Liver (tissue), 9 donors: ENCODE results near the gene ZNF678. TPM values are rescaled to one million over a fixed set of nuclear protein-coding genes. Genes with fewer than 3 reads are reported as not detected.

Experiments used
- DNase-seq: peaks from one replicate; pipeline ENCODE4 v3.0.0-alpha.2; 2017; ENCODE audit warnings: low spot score
- H3K27ac ChIP-seq, 2 donors: one replicate each; pipeline ENCODE4 v1.7.0; 2013; ENCODE audit warnings: inconsistent platforms in 2 of 2, low read length in 2 of 2, control low read depth in 1 of 2, low read depth in 1 of 2, mild to moderate bottlenecking in 1 of 2
- H3K27me3 ChIP-seq, 4 donors: one replicate each; pipeline versions ENCODE4 v1.6.1 to v1.7.0; 2013; ENCODE audit warnings: low read length in 3 of 4, inconsistent platforms in 1 of 4, mild to moderate bottlenecking in 1 of 4, moderate library complexity in 1 of 4; ENCODE audit not compliant: control insufficient read depth in 4 of 4, insufficient read depth in 4 of 4
- H3K36me3 ChIP-seq, 4 donors: one replicate each; pipeline versions ENCODE4 v1.6.1 to v1.7.0; 2013; ENCODE audit warnings: low read length in 3 of 4, mild to moderate bottlenecking in 3 of 4, low read depth in 1 of 4, moderate library complexity in 1 of 4; ENCODE audit not compliant: control insufficient read depth in 4 of 4, insufficient read depth in 3 of 4
- H3K4me1 ChIP-seq, 4 donors: one replicate each; pipeline versions ENCODE4 v1.6.1 to v1.7.0; 2013; ENCODE audit warnings: low read length in 3 of 4, mild to moderate bottlenecking in 3 of 4, moderate library complexity in 1 of 4; ENCODE audit not compliant: control insufficient read depth in 4 of 4, insufficient read depth in 4 of 4
- H3K4me3 ChIP-seq, 3 donors: one replicate each; pipeline versions ENCODE4 v1.6.1 to v1.7.0; 2013; ENCODE audit warnings: low read length in 3 of 3, control low read depth in 1 of 3, low read depth in 1 of 3, mild to moderate bottlenecking in 1 of 3
- H3K9ac ChIP-seq, 2 donors: one replicate each; pipeline ENCODE4 v1.7.0; 2013; ENCODE audit warnings: low read length in 2 of 2, mild to moderate bottlenecking in 2 of 2, moderate library complexity in 2 of 2, control low read depth in 1 of 2, low read depth in 1 of 2
- H3K9me3 ChIP-seq, 4 donors: one replicate each; pipeline versions ENCODE4 v1.6.1 to v1.7.0; 2013; ENCODE audit warnings: low read length in 3 of 4; ENCODE audit not compliant: control insufficient read depth in 4 of 4
- ATF3 ChIP-seq: IDR thresholded peaks from 2 replicates; pipeline ENCODE4 v1.6.1; 2016; ENCODE audit warnings: antibody characterized with exemption
- CTCF ChIP-seq: fragments of 150-350 bp; IDR thresholded peaks from 2 replicates; pipeline ENCODE4 v1.5.1; 2017; ENCODE audit warnings: improper control_type of control experiment, low read depth, low read length; ENCODE audit not compliant: missing input control
- EGR1 ChIP-seq, 2 donors: IDR thresholded peaks; 2 replicates each; pipeline ENCODE4 v1.6.1; 2016 to 2018; ENCODE audit warnings: antibody characterized with exemption in 2 of 2, low read depth in 2 of 2
- FOXA1 ChIP-seq: IDR thresholded peaks from 2 replicates; pipeline ENCODE4 v1.6.1; 2016; ENCODE audit warnings: antibody characterized with exemption
- FOXA2 ChIP-seq: IDR thresholded peaks from 2 replicates; pipeline ENCODE4 v1.6.1; 2016; ENCODE audit warnings: antibody characterized with exemption
- GABPA ChIP-seq, 2 donors: IDR thresholded peaks in 1 of 2; conservative IDR thresholded peaks in 1 of 2; 2 replicates each; pipeline ENCODE4 v1.6.1; 2016; ENCODE audit warnings: antibody characterized with exemption in 2 of 2, mild to moderate bottlenecking in 1 of 2, moderate library complexity in 1 of 2
- HNF4A ChIP-seq, 2 donors: conservative IDR thresholded peaks; 2 replicates each; pipeline ENCODE4 v1.6.1; 2016; ENCODE audit warnings: antibody characterized with exemption in 2 of 2, mild to moderate bottlenecking in 2 of 2
- HNF4G ChIP-seq: IDR thresholded peaks from 2 replicates; pipeline ENCODE4 v1.6.1; 2016; ENCODE audit warnings: antibody characterized with exemption
- JUND ChIP-seq, 2 donors: IDR thresholded peaks; 2 replicates each; pipeline ENCODE4 v1.6.1; 2016; ENCODE audit warnings: antibody characterized with exemption in 2 of 2
- MAX ChIP-seq: IDR thresholded peaks from 2 replicates; pipeline ENCODE4 v1.6.1; 2016; ENCODE audit warnings: antibody characterized with exemption
- NR2F2 ChIP-seq: IDR thresholded peaks from 2 replicates; pipeline ENCODE4 v1.6.1; 2016; ENCODE audit warnings: antibody characterized with exemption
- RAD21 ChIP-seq, 2 donors: IDR thresholded peaks; 2 replicates each; pipeline ENCODE4 v1.6.1; 2016; ENCODE audit warnings: antibody characterized with exemption in 2 of 2, mild to moderate bottlenecking in 2 of 2
- REST ChIP-seq: IDR thresholded peaks from 2 replicates; pipeline ENCODE4 v1.6.1; 2016; ENCODE audit warnings: antibody characterized with exemption, mild to moderate bottlenecking
- RXRA ChIP-seq, 2 donors: IDR thresholded peaks; 2 replicates each; pipeline ENCODE4 v1.6.1; 2017 to 2018; ENCODE audit warnings: antibody characterized with exemption in 2 of 2, mild to moderate bottlenecking in 1 of 2
- SP1 ChIP-seq: IDR thresholded peaks from 2 replicates; pipeline ENCODE4 v1.6.1; 2018; ENCODE audit warnings: antibody characterized with exemption, mild to moderate bottlenecking
- TAF1 ChIP-seq: conservative IDR thresholded peaks from 2 replicates; pipeline ENCODE4 v1.6.1; 2016; ENCODE audit warnings: antibody characterized with exemption, mild to moderate bottlenecking
- YY1 ChIP-seq: IDR thresholded peaks from 2 replicates; pipeline ENCODE4 v1.6.1; 2016; ENCODE audit warnings: antibody characterized with exemption, mild to moderate bottlenecking
- ZBTB33 ChIP-seq: IDR thresholded peaks from 2 replicates; pipeline ENCODE4 v1.6.1; 2016; ENCODE audit warnings: antibody characterized with exemption
- WGBS: extraction: QIAGEN DNeasy Blood & Tissue Kit; methylation state at CpG from one replicate; pipeline ENCODE4 v1.1.7; 2013; 5-methylcytosine and 5-hydroxymethylcytosine counted together
- polyA plus RNA-seq, 2 donors: library from polyadenylated mRNA; stranded (reverse) in 1 of 2; unstranded in 1 of 2; fragments of 200-250 nt in 1 of 2; fragments of >200 nt in 1 of 2; fragmentation: Nextera tagmentation in 1 of 2; extraction: Ambion mirVana in 1 of 2; gene quantifications; one replicate each; pipeline versions ENCODE4 v1.2.1 to v1.2.3, GENCODE V29; 2013 to 2015
- total RNA-seq, 2 donors: library from RNA; depleted of rRNA; stranded (reverse); fragments of >200 nt; gene quantifications; one replicate each; pipeline ENCODE4 v1.2.3, GENCODE V29; 2014
- donor health status: healthy.
- donor health status: healthy.
- donor health status: healthy.
- donor health status: healthy.
- donor health status: healthy.

The ZNF678 gene
- total and polyA plus RNA-seq, 4 donors, result 0.76 to 16.6 (median 4.2) TPM

GRCh38 chr1:227518876-227519275, 44.5 kb upstream of the ZNF678 start:
- TF ChIP-seq JUND (IDR thresholded peaks at IDR 0.05) (no peak), SP1 (no peak), NR2F2 (no peak), FOXA2 (no peak), ATF3 (no peak), HNF4A (conservative IDR thresholded peaks at IDR 0.05) (no peak), GABPA (IDR thresholded peaks at IDR 0.05 in 1 of 2, conservative IDR thresholded peaks at IDR 0.05 in 1 of 2) (no peak), HNF4G (no peak), RAD21 (IDR thresholded peaks at IDR 0.05) (no peak), RXRA (IDR thresholded peaks at IDR 0.05) (no peak), YY1 (no peak), ZBTB33 (no peak), CTCF (no peak), REST (no peak)
- Histone ChIP-seq H3K9me3 (peaks cover 0 to 6% (median 4%) of the 10 kb centered on the region in 4 donors), H3K27ac (no peak overlapping the region), H3K27me3 (no peaks in the 10 kb centered on the region), H3K9ac (no peak overlapping the region), H3K4me3 (no peak overlapping the region), H3K4me1 (no peaks in the 10 kb centered on the region), H3K36me3 (no peaks in the 10 kb centered on the region)
- 75% methylated on average over 4 of the region's 4 CpGs for WGBS
- no peak for DNase-seq

- no peaks in the 10 kb centered on the region for H3K4me1 ChIP-seq
- 79% methylated on average over 11 of the region's 11 CpGs for WGBS
- no peak overlapping the region for H3K9ac ChIP-seq
- no peak for DNase-seq
- no peak overlapping the region for H3K27ac ChIP-seq
- no peak overlapping the region for H3K4me3 ChIP-seq
- H3K36me3 ChIP-seq, result no peaks in the 10 kb centered on the region
- H3K9me3 ChIP-seq, result peaks cover 3 to 22% (median 9%) of the 10 kb centered on the region in 4 donors
- H3K27me3 ChIP-seq, result no peaks in the 10 kb centered on the region
- TF ChIP-seq FOXA1, result no peak
- no peak for TF ChIP-seq ATF3
- TF ChIP-seq RAD21 (IDR thresholded peaks at IDR 0.05), result no peak
- TF ChIP-seq SP1, result no peak
- no peak for TF ChIP-seq HNF4A (conservative IDR thresholded peaks at IDR 0.05)
- TF ChIP-seq CTCF, result no peak
- no peak for TF ChIP-seq MAX
- TF ChIP-seq EGR1 (IDR thresholded peaks at IDR 0.05; ENCODE audit: low read depth in 2 of 2), result no peak
- TF ChIP-seq TAF1, result no peak
- no peak for TF ChIP-seq JUND (IDR thresholded peaks at IDR 0.05)
- TF ChIP-seq ZBTB33, result no peak
- TF ChIP-seq RXRA (IDR thresholded peaks at IDR 0.05), result no peak
- TF ChIP-seq FOXA2, result no peak
These were observed 41.6 kb upstream of the ZNF678 start for GRCh38 chr1:227521782-227522181.
